Tibial nerve (tissue), 4 donors: ENCODE data around the gene FAM111A. TPM values are rescaled to one million over a fixed set of nuclear protein-coding genes. Genes with fewer than 3 reads are reported as not detected.

Experiments used
- DNase-seq, 2 donors: peaks; one replicate each; pipeline ENCODE4 v3.0.0-alpha.2; 2019; ENCODE audit warnings: low spot score in 2 of 2
- H3K27ac ChIP-seq, 4 donors: fragments of 200-600 bp; sonication (generic) in 3 of 4; one replicate each; pipeline ENCODE4 v1.5.1; 2017 to 2019; ENCODE audit warnings: mild to moderate bottlenecking in 1 of 4
- H3K27me3 ChIP-seq, 2 donors: fragments of 200-600 bp; sonication (generic) in 1 of 2; one replicate each; pipeline versions ENCODE4 v1.5.1 to v1.6.0; 2017 to 2019
- H3K36me3 ChIP-seq, 3 donors: fragments of 200-600 bp; sonication (generic); one replicate each; pipeline ENCODE4 v1.5.1; 2018 to 2019
- H3K4me1 ChIP-seq, 4 donors: fragments of 200-600 bp; sonication (generic) in 3 of 4; one replicate each; pipeline ENCODE4 v1.5.1; 2017 to 2019
- H3K4me3 ChIP-seq, 4 donors: fragments of 200-600 bp; sonication (generic) in 3 of 4; one replicate each; pipeline ENCODE4 v1.5.1; 2017 to 2019; ENCODE audit warnings: mild to moderate bottlenecking in 1 of 4, moderate library complexity in 1 of 4
- H3K9me3 ChIP-seq, 4 donors: fragments of 200-600 bp; sonication (generic) in 3 of 4; one replicate each; pipeline ENCODE4 v1.5.1; 2017 to 2019
- EP300 ChIP-seq, 2 donors: sonication (generic); formaldehyde crosslinking; IDR thresholded peaks; one replicate each; pipeline ENCODE4 v1.6.1; 2017; ENCODE audit warnings: antibody characterized with exemption in 2 of 2, mild to moderate bottlenecking in 1 of 2
- POLR2A ChIP-seq, 2 donors: fragments of 450-650 bp; IDR thresholded peaks; one replicate each; pipeline ENCODE4 v1.6.1; 2017; ENCODE audit warnings: antibody characterized with exemption in 2 of 2, mild to moderate bottlenecking in 2 of 2, moderate library complexity in 2 of 2
- WGBS, 2 donors: methylation state at CpG; one replicate each; pipeline ENCODE4 v1.1.5; 2018; 5-methylcytosine and 5-hydroxymethylcytosine counted together
- total RNA-seq, 4 donors: library from RNA; depleted of rRNA; stranded (reverse); fragments of >200 nt; gene quantifications; one replicate each; pipeline ENCODE4 v1.1.0, GENCODE V29; 2016
- TF ChIP-seq, protein P1 (sequence below), 5 experiments: fragments of 200-600 bp in 3 of 5; fragments of 450-650 bp in 2 of 5; sonication (generic) in 3 of 5; IDR thresholded peaks; one replicate each; pipeline ENCODE4 v1.5.1; 2016 to 2019; ENCODE audit warnings: antibody characterized with exemption in 5 of 5, mild to moderate bottlenecking in 3 of 5, moderate library complexity in 2 of 5

Gene FAM111A
- total RNA-seq, 4 donors from 2014 or later: 24.3 to 76.9 (median 40.3) TPM

DNA sequence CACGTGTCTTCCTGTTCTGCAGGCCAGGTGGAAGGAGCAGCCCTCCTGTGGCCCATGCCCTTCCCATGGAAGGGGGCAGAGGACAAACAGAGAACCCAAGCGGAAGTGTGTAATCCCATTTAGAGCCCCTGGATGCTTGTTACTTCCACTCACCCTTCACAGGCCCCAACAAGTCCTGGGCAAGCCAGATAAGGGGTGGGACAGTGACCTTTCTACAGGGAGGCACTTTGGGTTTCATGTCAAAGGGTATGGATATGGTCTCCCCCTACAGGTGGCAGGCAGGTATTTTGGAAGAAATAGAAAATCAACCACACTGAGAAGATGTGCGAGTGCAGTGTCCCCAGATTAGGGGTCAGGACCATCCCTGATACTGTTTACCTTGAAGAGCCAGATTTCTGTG is 58.7 kb downstream of the FAM111A start:
- Histone ChIP-seq H3K4me1 (peaks cover 0 to 50% (median 15%) of the 10 kb centered on the region in 4 donors), H3K27me3 (no peaks in the 10 kb centered on the region), H3K4me3 (no peak overlapping the region), H3K9me3 (no peaks in the 10 kb centered on the region), H3K36me3 (peaks cover 0 to 56% (median 0%) of the 10 kb centered on the region in 3 donors), H3K27ac (no peak overlapping the region)
- TF ChIP-seq POLR2A (IDR thresholded peaks at IDR 0.05): no peak
- no peak for TF ChIP-seq EP300 (IDR thresholded peaks at IDR 0.05)
- TF ChIP-seq, protein P1, sequence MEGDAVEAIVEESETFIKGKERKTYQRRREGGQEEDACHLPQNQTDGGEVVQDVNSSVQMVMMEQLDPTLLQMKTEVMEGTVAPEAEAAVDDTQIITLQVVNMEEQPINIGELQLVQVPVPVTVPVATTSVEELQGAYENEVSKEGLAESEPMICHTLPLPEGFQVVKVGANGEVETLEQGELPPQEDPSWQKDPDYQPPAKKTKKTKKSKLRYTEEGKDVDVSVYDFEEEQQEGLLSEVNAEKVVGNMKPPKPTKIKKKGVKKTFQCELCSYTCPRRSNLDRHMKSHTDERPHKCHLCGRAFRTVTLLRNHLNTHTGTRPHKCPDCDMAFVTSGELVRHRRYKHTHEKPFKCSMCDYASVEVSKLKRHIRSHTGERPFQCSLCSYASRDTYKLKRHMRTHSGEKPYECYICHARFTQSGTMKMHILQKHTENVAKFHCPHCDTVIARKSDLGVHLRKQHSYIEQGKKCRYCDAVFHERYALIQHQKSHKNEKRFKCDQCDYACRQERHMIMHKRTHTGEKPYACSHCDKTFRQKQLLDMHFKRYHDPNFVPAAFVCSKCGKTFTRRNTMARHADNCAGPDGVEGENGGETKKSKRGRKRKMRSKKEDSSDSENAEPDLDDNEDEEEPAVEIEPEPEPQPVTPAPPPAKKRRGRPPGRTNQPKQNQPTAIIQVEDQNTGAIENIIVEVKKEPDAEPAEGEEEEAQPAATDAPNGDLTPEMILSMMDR (IDR thresholded peaks at IDR 0.05): peak in 1 of 5 experiments; percentile 12
- WGBS, 2 donors: 87 to 92% methylated on average over 3 of the region's 3 CpGs
- no peak for DNase-seq

Other genes starting within 250 kb of the FAM111A start
- not detected for gene GLYATL1, start 203.4 kb upstream of the FAM111A start, total RNA-seq
- not detected for gene GLYATL1B, start 56.5 kb upstream of the FAM111A start, total RNA-seq
- gene FAM111B, start 35.6 kb upstream of the FAM111A start, total RNA-seq: under 1 TPM in 3 of 4 donors, not detected in 1; 0.20 to 0.30 (median 0.22) TPM
- 10 to 100 TPM; 17.7 to 34.5 (median 25.8) TPM for gene DTX4, start 29.3 kb downstream of the FAM111A start, total RNA-seq
- 10 to 100 TPM in 1 of 4 donors, 1 to 10 TPM in 3; 7.0 to 12.3 (median 9.6) TPM for gene MPEG1, start 70.1 kb downstream of the FAM111A start, total RNA-seq
- gene OR5AN1, start 216.0 kb downstream of the FAM111A start, total RNA-seq: not detected